GM12872 (cell line): Measurements from ENCODE around the gene ABR.

Source experiments
- TF ChIP-seq, protein P1 (sequence below): IDR thresholded peaks from 3 replicates; pipeline ENCODE4 v1.5.1; 2011; ENCODE audit warnings: low read depth, mild to moderate bottlenecking, low read length, moderate library complexity; ENCODE audit not compliant: insufficient read depth

The ABR gene

DNA sequence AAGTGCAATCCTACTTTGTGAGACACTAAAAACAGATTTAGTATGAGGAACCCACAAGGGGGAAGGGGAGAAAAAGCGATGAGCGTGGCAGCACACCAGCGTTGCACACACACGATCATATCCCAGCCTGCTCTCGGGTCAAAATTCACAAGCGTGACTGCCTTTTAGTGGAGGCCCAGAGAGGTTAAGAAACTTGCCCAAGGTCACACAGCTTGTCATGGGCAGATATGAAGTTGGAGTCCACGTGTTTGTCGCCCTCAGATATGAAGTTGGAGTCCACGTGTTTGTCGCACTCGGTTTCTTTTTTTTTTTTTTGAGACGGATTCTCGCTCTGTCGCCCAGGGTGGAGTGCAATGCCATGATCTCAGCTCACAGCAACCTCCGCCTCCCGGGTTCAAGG, 124.5 kb downstream of the ABR start:
- TF ChIP-seq, protein P1, sequence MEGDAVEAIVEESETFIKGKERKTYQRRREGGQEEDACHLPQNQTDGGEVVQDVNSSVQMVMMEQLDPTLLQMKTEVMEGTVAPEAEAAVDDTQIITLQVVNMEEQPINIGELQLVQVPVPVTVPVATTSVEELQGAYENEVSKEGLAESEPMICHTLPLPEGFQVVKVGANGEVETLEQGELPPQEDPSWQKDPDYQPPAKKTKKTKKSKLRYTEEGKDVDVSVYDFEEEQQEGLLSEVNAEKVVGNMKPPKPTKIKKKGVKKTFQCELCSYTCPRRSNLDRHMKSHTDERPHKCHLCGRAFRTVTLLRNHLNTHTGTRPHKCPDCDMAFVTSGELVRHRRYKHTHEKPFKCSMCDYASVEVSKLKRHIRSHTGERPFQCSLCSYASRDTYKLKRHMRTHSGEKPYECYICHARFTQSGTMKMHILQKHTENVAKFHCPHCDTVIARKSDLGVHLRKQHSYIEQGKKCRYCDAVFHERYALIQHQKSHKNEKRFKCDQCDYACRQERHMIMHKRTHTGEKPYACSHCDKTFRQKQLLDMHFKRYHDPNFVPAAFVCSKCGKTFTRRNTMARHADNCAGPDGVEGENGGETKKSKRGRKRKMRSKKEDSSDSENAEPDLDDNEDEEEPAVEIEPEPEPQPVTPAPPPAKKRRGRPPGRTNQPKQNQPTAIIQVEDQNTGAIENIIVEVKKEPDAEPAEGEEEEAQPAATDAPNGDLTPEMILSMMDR: no peak

DNA sequence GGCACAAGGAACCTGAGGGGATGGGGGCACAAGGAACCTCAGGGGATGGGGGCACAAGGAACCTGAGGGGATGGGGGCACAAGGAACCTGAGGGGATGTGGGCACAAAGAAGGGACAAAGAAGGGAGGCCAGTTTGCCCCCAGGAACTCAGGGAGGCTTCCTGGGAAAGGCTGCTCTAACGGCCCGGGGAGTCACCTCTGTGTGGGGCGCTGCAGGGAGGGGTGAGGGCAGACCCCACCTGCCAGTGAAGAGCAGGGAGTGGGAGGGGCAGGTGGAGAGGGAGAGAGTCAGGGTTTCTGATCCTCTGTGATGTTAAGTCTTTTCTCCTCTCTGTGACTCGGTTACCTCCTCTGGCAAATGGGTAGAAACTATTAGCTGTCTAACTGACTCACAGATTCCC, 125.1 kb downstream of the ABR start:
- TF ChIP-seq, protein P1: no peak

DNA sequence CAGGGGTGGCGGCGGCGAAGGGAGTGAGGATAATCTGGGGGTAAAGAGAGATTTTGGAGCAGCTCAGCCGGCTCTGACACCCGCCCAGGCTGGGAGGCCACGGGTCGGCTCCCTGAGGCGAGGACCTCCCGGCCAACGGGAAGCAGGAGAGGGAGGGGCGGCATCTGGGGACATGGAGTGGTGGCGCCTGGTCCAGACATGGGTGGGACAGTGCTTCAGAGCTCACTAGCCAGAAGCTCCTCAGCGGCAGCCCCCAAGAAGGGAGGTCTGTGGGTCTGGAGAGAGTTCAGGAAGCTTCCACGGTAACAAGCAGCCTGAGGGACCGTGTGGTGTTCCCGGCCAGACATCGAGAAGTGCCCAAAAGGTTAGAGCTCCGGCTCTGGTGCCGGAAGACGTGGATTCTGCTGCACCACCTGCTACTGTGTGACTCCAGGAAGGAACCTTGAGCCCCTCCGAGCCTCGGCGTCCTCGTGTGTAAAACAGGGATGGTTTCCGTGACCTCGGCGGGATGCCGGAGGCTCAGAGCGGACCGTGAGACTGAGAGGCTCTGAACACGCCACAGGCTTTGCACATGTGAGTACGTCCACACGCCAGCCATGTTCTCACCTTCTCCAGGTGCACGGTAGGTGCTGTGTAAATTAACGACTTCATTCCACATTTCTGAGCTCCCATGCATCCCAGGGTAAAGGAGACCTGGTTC, 126.0 kb downstream of the ABR start:
- TF ChIP-seq, protein P1: no peak

DNA sequence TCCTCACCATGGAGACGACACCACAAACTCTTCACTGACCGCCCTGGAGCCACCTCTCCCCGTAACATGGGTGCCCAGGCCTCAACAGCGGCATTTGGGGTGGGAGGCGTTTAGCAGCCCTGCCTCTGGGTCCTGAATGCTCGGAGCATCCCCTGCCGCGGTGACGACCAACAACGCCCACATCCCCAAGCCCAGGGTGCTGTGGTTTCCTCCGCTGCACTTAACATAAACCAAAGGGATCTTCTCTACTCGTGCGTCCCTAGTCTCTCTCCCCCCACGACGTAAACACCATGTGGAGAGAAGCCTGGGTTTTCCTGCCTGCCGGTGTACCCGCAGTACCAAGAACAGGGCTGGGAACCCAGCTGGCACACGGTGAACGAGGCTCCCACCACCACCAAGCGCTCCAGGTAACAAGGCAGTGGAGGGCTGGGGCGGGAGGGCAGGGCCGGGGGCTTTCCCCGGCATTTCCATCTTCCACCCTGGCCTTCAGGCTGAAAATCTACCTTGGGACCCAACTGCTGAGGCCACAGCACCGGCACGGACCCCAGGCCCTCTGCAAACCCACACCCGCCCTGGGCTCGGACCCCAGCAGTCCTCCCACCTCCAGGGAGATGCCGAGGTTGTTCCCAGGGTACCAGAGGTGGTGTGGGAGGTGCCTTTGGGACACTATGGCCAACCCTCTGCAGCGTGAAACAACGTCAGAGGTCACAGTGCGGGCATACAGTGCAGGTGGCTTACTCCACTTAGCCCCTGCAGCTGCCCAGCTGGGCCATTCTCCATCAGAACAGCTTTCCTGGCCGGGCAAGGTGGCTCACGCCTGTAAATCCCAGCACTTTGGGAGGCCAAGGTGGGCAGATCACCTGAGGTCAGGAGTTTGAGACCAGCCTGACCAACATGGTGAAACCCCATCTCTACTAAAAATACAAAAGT, 128.5 kb downstream of the ABR start:
- TF ChIP-seq, protein P1: no peak

DNA sequence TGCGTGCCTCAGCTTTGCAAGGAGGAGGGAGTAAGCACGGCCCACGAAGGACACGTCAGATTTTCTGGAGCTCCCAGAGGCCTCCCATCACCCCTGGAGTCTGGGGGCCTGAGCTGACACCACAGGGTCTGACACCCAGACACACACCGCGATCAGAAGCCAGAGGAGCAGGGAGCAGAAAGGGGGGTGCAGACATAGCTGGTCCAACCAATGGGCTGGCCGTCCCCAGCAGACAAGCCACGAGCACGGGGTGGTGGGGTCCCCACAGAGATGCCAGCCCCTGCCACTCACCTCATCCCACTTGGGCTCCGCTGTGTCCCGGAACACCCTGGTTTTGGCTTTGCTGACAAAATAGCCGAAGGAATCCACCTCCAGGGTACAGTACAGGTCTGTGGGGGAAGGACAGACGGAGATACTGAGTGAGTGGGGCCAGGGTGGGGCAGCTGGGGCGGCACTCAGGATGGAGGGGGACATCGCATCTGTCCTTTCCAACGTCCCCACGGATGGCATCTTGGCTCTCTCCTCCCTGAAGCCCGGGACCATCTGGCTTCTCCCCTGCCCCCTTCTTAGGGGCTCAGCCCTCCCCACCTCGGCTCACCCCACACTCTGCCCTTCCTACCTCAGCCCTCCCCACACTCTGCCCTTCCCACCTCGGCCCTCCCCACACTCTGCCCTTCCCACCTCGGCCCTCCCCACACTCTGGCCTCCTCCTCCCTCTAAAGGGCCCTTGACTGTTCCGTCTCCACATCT, 129.4 kb downstream of the ABR start:
- TF ChIP-seq, protein P1: no peak

DNA sequence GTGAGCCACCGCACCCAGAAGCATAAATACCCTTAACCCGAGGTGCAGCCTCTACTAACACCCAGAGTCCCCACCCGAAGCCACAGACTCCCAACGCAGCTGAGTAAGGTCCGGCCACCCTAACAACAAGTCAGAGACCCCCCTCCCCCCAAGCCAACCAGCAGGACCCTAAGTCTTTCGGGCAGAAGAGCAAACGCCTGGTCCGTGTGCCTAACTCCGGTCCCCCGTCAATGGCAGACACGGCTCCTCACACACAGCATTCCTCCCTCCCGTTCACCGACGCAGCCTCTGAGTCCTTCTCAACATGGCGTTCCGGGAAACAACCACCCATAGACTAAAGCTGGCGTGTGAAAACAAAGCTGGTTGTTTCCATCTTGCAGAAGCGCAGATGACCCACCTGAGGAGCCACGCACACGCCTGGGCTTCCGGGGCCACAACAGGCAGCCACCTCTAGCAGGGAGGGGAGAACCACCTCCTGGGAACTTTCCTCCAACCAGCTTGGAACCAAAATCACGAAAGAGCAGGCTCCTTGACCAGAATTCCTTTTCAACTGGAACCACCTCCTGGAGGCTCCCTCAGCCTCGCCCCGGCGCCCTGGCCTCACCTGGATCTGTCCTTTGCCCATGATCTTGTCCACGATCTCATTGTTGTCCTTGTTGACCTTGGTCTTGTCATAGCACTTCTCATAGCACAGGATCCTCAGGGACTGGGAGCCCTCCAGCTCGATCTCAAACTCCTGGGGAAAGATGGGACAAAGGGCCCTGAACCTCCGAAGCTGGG, 130.1 kb downstream of the ABR start:
- TF ChIP-seq, protein P1: no peak
